ENCODE results near the gene SGCD.

The SGCD gene

GRCh38 chr5:156706631-156707030 is 379.7 kb downstream of the SGCD start:
- H3K9me3 ChIP-seq (ENCODE audit: low read depth, low read length): no peaks in the 10 kb centered on the region
- H3K4me3 ChIP-seq: no peak overlapping the region
- no peak for TF ChIP-seq POLR2AphosphoS5 (IDR thresholded peaks at IDR 0.05; ENCODE audit: borderline replicate concordance, low read depth, low read length)
- no peak for TF ChIP-seq FOXP2 (optimal IDR thresholded peaks at IDR 0.05; ENCODE audit: control extremely low read depth, extremely low read length, insufficient read depth)
- TF ChIP-seq EZH2 (IDR thresholded peaks at IDR 0.05): no peak
- H3K9ac ChIP-seq (ENCODE audit: insufficient read length): no peak overlapping the region
- DNase-seq (ENCODE audit: low read depth, low spot score): no peak
- H3K27ac ChIP-seq: no peak overlapping the region
- no peaks in the 10 kb centered on the region for H3K36me3 ChIP-seq (ENCODE audit: insufficient read depth, low read length)

DNA sequence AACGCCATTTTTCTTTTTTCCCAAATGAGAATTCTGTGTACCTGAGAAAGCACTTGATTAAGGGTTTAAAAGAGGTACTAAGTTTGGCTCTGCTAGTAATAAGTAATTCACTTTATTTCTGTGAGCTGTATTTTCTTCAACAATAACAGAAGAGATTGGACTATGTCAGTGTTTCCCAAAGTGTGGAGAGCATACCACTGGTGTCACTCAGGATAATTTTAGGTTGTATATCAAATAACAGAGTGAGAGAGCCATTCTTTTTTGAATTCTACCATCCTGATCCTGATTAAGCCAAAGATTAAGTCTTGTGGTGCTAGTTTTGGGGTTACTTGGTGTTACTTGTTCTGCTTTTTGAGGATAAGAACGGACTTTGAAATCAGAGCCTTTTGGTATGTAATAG is 380.8 kb downstream of the SGCD start:
- Histone ChIP-seq H3K27ac (no peak overlapping the region), H3K36me3 (ENCODE audit: insufficient read depth, low read length) (no peaks in the 10 kb centered on the region), H3K4me3 (no peak overlapping the region), H3K9me3 (ENCODE audit: low read depth, low read length) (no peaks in the 10 kb centered on the region), H3K9ac (ENCODE audit: insufficient read length) (no peak overlapping the region)
- TF ChIP-seq POLR2AphosphoS5 (IDR thresholded peaks at IDR 0.05; ENCODE audit: borderline replicate concordance, low read depth, low read length): no peak
- TF ChIP-seq FOXP2 (optimal IDR thresholded peaks at IDR 0.05; ENCODE audit: control extremely low read depth, extremely low read length, insufficient read depth): no peak
- no peak for TF ChIP-seq EZH2 (IDR thresholded peaks at IDR 0.05)
- DNase-seq (ENCODE audit: low read depth, low spot score): no peak

GRCh38 chr5:156715287-156715686 is 388.3 kb downstream of the SGCD start:
- no peak for DNase-seq (ENCODE audit: low read depth, low spot score)
- Histone ChIP-seq H3K27ac (no peak overlapping the region), H3K36me3 (ENCODE audit: insufficient read depth, low read length) (no peaks in the 10 kb centered on the region), H3K4me3 (no peak overlapping the region), H3K9ac (ENCODE audit: insufficient read length) (no peak overlapping the region), H3K9me3 (ENCODE audit: low read depth, low read length) (no peaks in the 10 kb centered on the region)
- TF ChIP-seq POLR2AphosphoS5 (IDR thresholded peaks at IDR 0.05; ENCODE audit: borderline replicate concordance, low read depth, low read length): no peak
- no peak for TF ChIP-seq EZH2 (IDR thresholded peaks at IDR 0.05)
- no peak for TF ChIP-seq FOXP2 (optimal IDR thresholded peaks at IDR 0.05; ENCODE audit: control extremely low read depth, extremely low read length, insufficient read depth)

- Histone ChIP-seq H3K9me3 (ENCODE audit: low read depth, low read length) (no peaks in the 10 kb centered on the region), H3K4me3 (no peak overlapping the region), H3K36me3 (ENCODE audit: insufficient read depth, low read length) (no peaks in the 10 kb centered on the region), H3K27ac (no peak overlapping the region), H3K9ac (ENCODE audit: insufficient read length) (no peak overlapping the region)
- TF ChIP-seq POLR2AphosphoS5 (IDR thresholded peaks at IDR 0.05; ENCODE audit: borderline replicate concordance, low read depth, low read length): no peak
- TF ChIP-seq FOXP2 (optimal IDR thresholded peaks at IDR 0.05; ENCODE audit: control extremely low read depth, extremely low read length, insufficient read depth): no peak
- TF ChIP-seq EZH2 (IDR thresholded peaks at IDR 0.05): no peak
- no peak for DNase-seq (ENCODE audit: low read depth, low spot score)
Observed at GRCh38 chr5:156716591-156717380, 389.8 kb downstream of the SGCD start.

GRCh38 chr5:156718985-156719384 is 392.0 kb downstream of the SGCD start:
- no peaks in the 10 kb centered on the region for H3K9me3 ChIP-seq (ENCODE audit: low read depth, low read length)
- no peak for DNase-seq (ENCODE audit: low read depth, low spot score)
- H3K27ac ChIP-seq: no peak overlapping the region
- no peaks in the 10 kb centered on the region for H3K36me3 ChIP-seq (ENCODE audit: insufficient read depth, low read length)
- no peak overlapping the region for H3K9ac ChIP-seq (ENCODE audit: insufficient read length)
- TF ChIP-seq POLR2AphosphoS5 (IDR thresholded peaks at IDR 0.05; ENCODE audit: borderline replicate concordance, low read depth, low read length) (no peak), EZH2 (IDR thresholded peaks at IDR 0.05) (no peak), FOXP2 (optimal IDR thresholded peaks at IDR 0.05; ENCODE audit: control extremely low read depth, extremely low read length, insufficient read depth) (no peak)
- no peak overlapping the region for H3K4me3 ChIP-seq

- H3K9me3 ChIP-seq (ENCODE audit: low read depth, low read length): no peaks in the 10 kb centered on the region
- DNase-seq (ENCODE audit: low read depth, low spot score): no peak
- no peaks in the 10 kb centered on the region for H3K36me3 ChIP-seq (ENCODE audit: insufficient read depth, low read length)
- H3K27ac ChIP-seq: no peak overlapping the region
- TF ChIP-seq FOXP2 (optimal IDR thresholded peaks at IDR 0.05; ENCODE audit: control extremely low read depth, extremely low read length, insufficient read depth) (no peak), EZH2 (IDR thresholded peaks at IDR 0.05) (no peak), POLR2AphosphoS5 (IDR thresholded peaks at IDR 0.05; ENCODE audit: borderline replicate concordance, low read depth, low read length) (no peak)
- H3K9ac ChIP-seq (ENCODE audit: insufficient read length): no peak overlapping the region
- no peak overlapping the region for H3K4me3 ChIP-seq
Observed at GRCh38 chr5:156722358-156722757, 395.4 kb downstream of the SGCD start.

- no peak for TF ChIP-seq POLR2AphosphoS5 (IDR thresholded peaks at IDR 0.05; ENCODE audit: borderline replicate concordance, low read depth, low read length)
- TF ChIP-seq FOXP2 (optimal IDR thresholded peaks at IDR 0.05; ENCODE audit: control extremely low read depth, extremely low read length, insufficient read depth): no peak
- TF ChIP-seq EZH2 (IDR thresholded peaks at IDR 0.05): no peak
- H3K36me3 ChIP-seq (ENCODE audit: insufficient read depth, low read length): no peaks in the 10 kb centered on the region
- H3K9me3 ChIP-seq (ENCODE audit: low read depth, low read length): no peaks in the 10 kb centered on the region
- DNase-seq (ENCODE audit: low read depth, low spot score): no peak
- no peak overlapping the region for H3K27ac ChIP-seq
- no peak overlapping the region for H3K4me3 ChIP-seq
- no peak overlapping the region for H3K9ac ChIP-seq (ENCODE audit: insufficient read length)
Observed at GRCh38 chr5:156735477-156735876, 408.5 kb downstream of the SGCD start.

DNA sequence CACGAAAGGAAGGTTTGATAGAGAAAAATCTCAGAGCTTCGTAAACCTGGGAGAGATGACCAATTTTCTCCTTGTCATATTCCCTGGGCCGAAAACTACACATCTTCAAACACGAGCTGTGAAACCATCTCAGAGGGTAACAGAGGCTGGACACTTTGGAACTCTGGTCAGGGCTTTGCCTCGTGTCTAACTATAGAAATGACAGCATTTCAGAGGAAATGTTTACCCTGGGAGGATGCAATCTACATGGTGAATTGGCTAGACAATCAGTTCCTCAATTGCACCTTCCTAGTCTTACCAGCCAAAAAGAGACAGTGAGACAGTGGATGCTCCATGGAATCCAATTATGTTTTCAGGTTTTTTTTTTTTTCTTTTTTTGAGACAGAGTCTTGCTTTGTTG is 414.6 kb downstream of the SGCD start:
- H3K9ac ChIP-seq (ENCODE audit: insufficient read length): no peak overlapping the region
- no peaks in the 10 kb centered on the region for H3K9me3 ChIP-seq (ENCODE audit: low read depth, low read length)
- H3K27ac ChIP-seq: no peak overlapping the region
- no peak overlapping the region for H3K4me3 ChIP-seq
- TF ChIP-seq POLR2AphosphoS5 (IDR thresholded peaks at IDR 0.05; ENCODE audit: borderline replicate concordance, low read depth, low read length) (no peak), EZH2 (IDR thresholded peaks at IDR 0.05) (no peak), FOXP2 (optimal IDR thresholded peaks at IDR 0.05; ENCODE audit: control extremely low read depth, extremely low read length, insufficient read depth) (no peak)
- no peaks in the 10 kb centered on the region for H3K36me3 ChIP-seq (ENCODE audit: insufficient read depth, low read length)
- no peak for DNase-seq (ENCODE audit: low read depth, low spot score)

GRCh38 chr5:156753846-156754245 is 426.9 kb downstream of the SGCD start:
- Histone ChIP-seq H3K36me3 (ENCODE audit: insufficient read depth, low read length) (no peaks in the 10 kb centered on the region), H3K9ac (ENCODE audit: insufficient read length) (no peak overlapping the region), H3K9me3 (ENCODE audit: low read depth, low read length) (no peaks in the 10 kb centered on the region), H3K4me3 (no peak overlapping the region), H3K27ac (no peak overlapping the region)
- no peak for DNase-seq (ENCODE audit: low read depth, low spot score)
- no peak for TF ChIP-seq POLR2AphosphoS5 (IDR thresholded peaks at IDR 0.05; ENCODE audit: borderline replicate concordance, low read depth, low read length)
- no peak for TF ChIP-seq EZH2 (IDR thresholded peaks at IDR 0.05)
- no peak for TF ChIP-seq FOXP2 (optimal IDR thresholded peaks at IDR 0.05; ENCODE audit: control extremely low read depth, extremely low read length, insufficient read depth)
